ENCODE data around the gene SYNJ2.

The SYNJ2 gene

DNA sequence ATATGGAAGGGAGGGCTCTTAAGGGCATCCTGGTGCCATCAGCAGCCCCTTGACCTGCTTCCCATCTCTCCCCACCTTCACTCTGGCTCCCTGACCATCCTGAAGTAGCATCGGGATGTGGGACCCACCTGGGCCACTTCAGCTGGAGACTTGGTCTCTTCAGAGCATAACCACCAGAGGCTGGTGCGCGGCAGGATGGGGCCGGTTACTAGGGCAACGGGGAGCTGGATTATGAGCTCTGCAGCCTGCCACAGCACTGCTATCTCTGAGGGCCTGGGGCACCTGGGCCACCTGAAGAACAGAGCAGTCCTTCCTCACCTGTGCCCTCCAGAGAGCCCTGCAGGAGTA lies 79.7 kb downstream of the SYNJ2 start:
- Histone ChIP-seq H3K9ac (ENCODE audit: low read length) (no peak overlapping the region), H3K9me3 (ENCODE audit: low read length) (no peaks in the 10 kb centered on the region), H2AFZ (ENCODE audit: low read length) (no peak overlapping the region), H3K4me3 (ENCODE audit: low read depth, low read length, poor library complexity, severe bottlenecking) (no peak overlapping the region), H4K20me1 (ENCODE audit: insufficient read depth, low read length) (no peaks in the 10 kb centered on the region), H3K27me3 (ENCODE audit: insufficient read depth, low read length) (peaks cover 5% of the 10 kb centered on the region; the same call in 1 of the 2 replicates), H3K27ac (ENCODE audit: low read depth, low read length, poor library complexity, severe bottlenecking) (no peak overlapping the region), H3K9me2 (ENCODE audit: low read depth, low read length) (no peaks in the 10 kb centered on the region), H3K79me2 (ENCODE audit: insufficient read depth, low read length) (no peaks in the 10 kb centered on the region), H3K4me2 (ENCODE audit: low read length) (no peak overlapping the region), H3F3A (ENCODE audit: insufficient read depth, low read length) (no peaks in the 10 kb centered on the region), H3K4me1 (ENCODE audit: insufficient read depth, low read length, severe bottlenecking) (no peaks in the 10 kb centered on the region), H3K36me3 (ENCODE audit: insufficient read depth, low read length) (no peaks in the 10 kb centered on the region)
- no peak for TF ChIP-seq EZH2 (IDR thresholded peaks at IDR 0.05; ENCODE audit: borderline replicate concordance, low read length)
- TF ChIP-seq, protein P1, sequence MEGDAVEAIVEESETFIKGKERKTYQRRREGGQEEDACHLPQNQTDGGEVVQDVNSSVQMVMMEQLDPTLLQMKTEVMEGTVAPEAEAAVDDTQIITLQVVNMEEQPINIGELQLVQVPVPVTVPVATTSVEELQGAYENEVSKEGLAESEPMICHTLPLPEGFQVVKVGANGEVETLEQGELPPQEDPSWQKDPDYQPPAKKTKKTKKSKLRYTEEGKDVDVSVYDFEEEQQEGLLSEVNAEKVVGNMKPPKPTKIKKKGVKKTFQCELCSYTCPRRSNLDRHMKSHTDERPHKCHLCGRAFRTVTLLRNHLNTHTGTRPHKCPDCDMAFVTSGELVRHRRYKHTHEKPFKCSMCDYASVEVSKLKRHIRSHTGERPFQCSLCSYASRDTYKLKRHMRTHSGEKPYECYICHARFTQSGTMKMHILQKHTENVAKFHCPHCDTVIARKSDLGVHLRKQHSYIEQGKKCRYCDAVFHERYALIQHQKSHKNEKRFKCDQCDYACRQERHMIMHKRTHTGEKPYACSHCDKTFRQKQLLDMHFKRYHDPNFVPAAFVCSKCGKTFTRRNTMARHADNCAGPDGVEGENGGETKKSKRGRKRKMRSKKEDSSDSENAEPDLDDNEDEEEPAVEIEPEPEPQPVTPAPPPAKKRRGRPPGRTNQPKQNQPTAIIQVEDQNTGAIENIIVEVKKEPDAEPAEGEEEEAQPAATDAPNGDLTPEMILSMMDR (IDR thresholded peaks at IDR 0.05; ENCODE audit: low read length), result no peak

DNA sequence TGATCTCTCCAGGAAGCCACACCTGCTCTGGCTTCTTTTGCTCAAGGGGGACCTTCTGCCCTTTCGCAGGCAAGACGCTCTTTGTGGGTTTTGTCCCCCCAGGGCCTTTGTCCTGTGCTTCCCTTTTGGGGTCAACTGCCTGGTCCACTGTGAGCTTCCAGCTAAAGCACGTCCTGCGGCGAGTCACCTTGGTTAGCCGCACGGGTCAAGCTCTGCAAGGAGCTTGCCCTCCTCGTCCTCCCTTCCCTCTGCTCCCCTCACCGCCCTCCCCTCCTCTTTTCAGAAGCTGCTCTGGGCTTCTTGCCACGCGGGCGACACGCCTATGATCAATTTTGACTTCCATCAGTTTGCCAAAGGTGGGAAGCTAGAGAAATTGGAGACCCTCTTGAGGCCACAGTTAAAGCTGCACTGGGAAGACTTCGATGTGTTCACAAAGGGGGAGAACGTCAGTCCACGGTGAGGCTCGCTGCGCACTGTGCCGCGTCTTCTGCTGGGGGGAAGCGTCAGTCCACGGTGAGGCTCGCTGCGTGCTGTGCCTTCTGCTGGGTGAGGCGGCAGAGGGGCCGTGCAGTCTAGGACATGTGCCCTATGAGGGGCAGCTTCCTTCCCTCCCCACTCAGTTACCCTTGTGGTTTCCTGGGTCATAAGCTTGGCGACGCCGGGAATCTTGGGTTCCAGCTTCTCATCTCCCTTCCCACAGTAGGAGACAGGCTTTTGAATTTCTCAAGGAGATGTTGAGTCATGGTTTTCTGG lies 80.2 kb downstream of the SYNJ2 start:
- H3K4me1 ChIP-seq (ENCODE audit: insufficient read depth, low read length, severe bottlenecking), result no peaks in the 10 kb centered on the region
- H3F3A ChIP-seq (ENCODE audit: insufficient read depth, low read length), result no peaks in the 10 kb centered on the region

DNA sequence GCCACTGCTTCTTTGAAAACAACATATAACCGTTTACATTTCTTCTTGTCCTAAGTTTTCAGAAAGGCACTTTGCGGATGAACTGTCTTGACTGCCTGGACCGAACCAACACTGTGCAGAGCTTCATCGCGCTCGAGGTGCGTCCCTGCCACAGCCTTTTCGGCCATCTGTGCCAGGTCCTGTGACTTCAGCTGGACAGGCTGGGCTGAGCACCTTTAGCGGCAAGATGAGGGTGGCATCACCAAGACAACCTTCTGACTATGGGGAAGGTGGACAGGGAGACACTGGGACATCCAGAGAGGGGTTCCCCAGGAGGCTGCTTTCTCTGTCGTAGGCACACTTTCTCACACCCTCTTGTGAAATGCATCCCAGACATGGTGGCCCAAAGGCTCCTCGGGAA lies 82.1 kb downstream of the SYNJ2 start:
- no peak overlapping the region for H2AFZ ChIP-seq (ENCODE audit: low read length)
- no peak overlapping the region for H3K4me3 ChIP-seq (ENCODE audit: low read depth, low read length, poor library complexity, severe bottlenecking)
- H3F3A ChIP-seq (ENCODE audit: insufficient read depth, low read length), result no peaks in the 10 kb centered on the region
- H3K79me2 ChIP-seq (ENCODE audit: insufficient read depth, low read length), result no peaks in the 10 kb centered on the region
- no peaks in the 10 kb centered on the region for H4K20me1 ChIP-seq (ENCODE audit: insufficient read depth, low read length)
- TF ChIP-seq, protein P1 (IDR thresholded peaks at IDR 0.05; ENCODE audit: low read length), result no peak
- TF ChIP-seq EZH2 (IDR thresholded peaks at IDR 0.05; ENCODE audit: borderline replicate concordance, low read length), result no peak
- H3K4me1 ChIP-seq (ENCODE audit: insufficient read depth, low read length, severe bottlenecking), result no peaks in the 10 kb centered on the region
- H3K9ac ChIP-seq (ENCODE audit: low read length), result no peak overlapping the region
- peaks cover 5% of the 10 kb centered on the region; the same call in 1 of the 2 replicates for H3K27me3 ChIP-seq (ENCODE audit: insufficient read depth, low read length)
- H3K9me2 ChIP-seq (ENCODE audit: low read depth, low read length), result no peaks in the 10 kb centered on the region
- no peak overlapping the region for H3K4me2 ChIP-seq (ENCODE audit: low read length)
- no peak overlapping the region for H3K27ac ChIP-seq (ENCODE audit: low read depth, low read length, poor library complexity, severe bottlenecking)
- no peaks in the 10 kb centered on the region for H3K36me3 ChIP-seq (ENCODE audit: insufficient read depth, low read length)
- H3K9me3 ChIP-seq (ENCODE audit: low read length), result no peaks in the 10 kb centered on the region

More for the DNA sequence above, 80.2 kb downstream of the SYNJ2 start:
- TF ChIP-seq EZH2 (IDR thresholded peaks at IDR 0.05; ENCODE audit: borderline replicate concordance, low read length), result no peak
- TF ChIP-seq, protein P1 (IDR thresholded peaks at IDR 0.05; ENCODE audit: low read length), result no peak
- Histone ChIP-seq H3K9ac (ENCODE audit: low read length) (no peak overlapping the region), H3K27ac (ENCODE audit: low read depth, low read length, poor library complexity, severe bottlenecking) (no peak overlapping the region), H3K27me3 (ENCODE audit: insufficient read depth, low read length) (peaks cover 5% of the 10 kb centered on the region; the same call in 1 of the 2 replicates), H3K79me2 (ENCODE audit: insufficient read depth, low read length) (no peaks in the 10 kb centered on the region), H3K4me2 (ENCODE audit: low read length) (no peak overlapping the region), H3K9me3 (ENCODE audit: low read length) (no peaks in the 10 kb centered on the region), H2AFZ (ENCODE audit: low read length) (no peak overlapping the region), H4K20me1 (ENCODE audit: insufficient read depth, low read length) (no peaks in the 10 kb centered on the region), H3K9me2 (ENCODE audit: low read depth, low read length) (no peaks in the 10 kb centered on the region), H3K4me3 (ENCODE audit: low read depth, low read length, poor library complexity, severe bottlenecking) (no peak overlapping the region), H3K36me3 (ENCODE audit: insufficient read depth, low read length) (no peaks in the 10 kb centered on the region)
